Smooth muscle cell (in vitro differentiated cells): ENCODE data around the gene FIGNL1. TPM values are rescaled to one million over a fixed set of nuclear protein-coding genes. Genes with fewer than 3 reads are reported as not detected.

ENCODE experiments used
- DNase-seq: peaks from one replicate; lab custom pipeline; 2025; ENCODE audit not compliant: unreplicated experiment; lab: John Stamatoyannopoulos, UW
- H2AFZ ChIP-seq: fragments of 200-600 bp; sonication (generic); 2 replicates; pipeline ENCODE4 v1.6.0; 2016; ENCODE audit warnings: antibody characterized with exemption, low read depth, mild to moderate bottlenecking
- H3F3A ChIP-seq: fragments of 200-600 bp; sonication (generic); 2 replicates; pipeline ENCODE4 v1.6.0; 2017; ENCODE audit warnings: antibody characterized with exemption, low read depth
- H3K27ac ChIP-seq: fragments of 200-600 bp; sonication (generic); 2 replicates; pipeline ENCODE4 v1.5.1; 2016; ENCODE audit warnings: low read depth, mild to moderate bottlenecking
- H3K27me3 ChIP-seq: fragments of 200-600 bp; sonication (generic); 2 replicates; pipeline ENCODE4 v1.6.1; 2016; ENCODE audit warnings: low read depth, mild to moderate bottlenecking
- H3K36me3 ChIP-seq: fragments of 200-600 bp; sonication (generic); 2 replicates; pipeline ENCODE4 v1.5.1; 2016; ENCODE audit warnings: low read depth
- H3K4me1 ChIP-seq: fragments of 200-600 bp; sonication (generic); 2 replicates; pipeline ENCODE4 v1.5.1; 2016; ENCODE audit warnings: low read depth
- H3K4me2 ChIP-seq: fragments of 200-600 bp; sonication (generic); 2 replicates; pipeline ENCODE4 v1.6.0; 2016; ENCODE audit warnings: mild to moderate bottlenecking
- H3K4me3 ChIP-seq: fragments of 200-600 bp; sonication (generic); 2 replicates; pipeline ENCODE4 v1.5.1; 2016; ENCODE audit warnings: mild to moderate bottlenecking
- H3K79me2 ChIP-seq: fragments of 200-600 bp; sonication (generic); 2 replicates; pipeline ENCODE4 v1.6.0; 2016; ENCODE audit warnings: low read depth, mild to moderate bottlenecking
- H3K9ac ChIP-seq: fragments of 200-600 bp; sonication (generic); 2 replicates; pipeline ENCODE4 v1.6.0; 2016; ENCODE audit warnings: low read depth
- H3K9me3 ChIP-seq: fragments of 200-600 bp; sonication (generic); replicated peaks from 2 replicates; pipeline ENCODE4 v1.5.1; 2016; ENCODE audit warnings: low read depth
- H4K20me1 ChIP-seq: fragments of 200-600 bp; sonication (generic); 2 replicates; pipeline ENCODE4 v1.6.0; 2016; ENCODE audit warnings: low read depth
- WGBS: methylation state at CpG from one replicate; pipeline ENCODE4 v1.1.7; 2016; ENCODE audit warnings: low lambda C conversion rate; 5-methylcytosine and 5-hydroxymethylcytosine counted together
- polyA plus RNA-seq: library from polyadenylated mRNA; unstranded; fragments of >200 nt; fragmentation: Nextera tagmentation; extraction: Ambion mirVana; gene quantifications from 2 replicates; pipeline ENCODE4 v1.2.1, GENCODE V29; 2016
- total RNA-seq: library from RNA; depleted of rRNA; stranded (reverse); fragments of >200 nt; gene quantifications from 2 replicates; pipeline ENCODE4 v1.2.3, GENCODE V29; 2014
- TF ChIP-seq, protein P1 (sequence below): fragments of 200-600 bp; sonication (generic); IDR thresholded peaks from 2 replicates; pipeline ENCODE4 v1.5.1; 2017; ENCODE audit warnings: borderline replicate concordance, mild to moderate bottlenecking, antibody characterized with exemption; ENCODE audit not compliant: insufficient read depth, poor library complexity, severe bottlenecking

FIGNL1 gene
- total and polyA plus RNA-seq, 2 experiments from 2014 or later, result 6.3 to 10.8 TPM

DNA sequence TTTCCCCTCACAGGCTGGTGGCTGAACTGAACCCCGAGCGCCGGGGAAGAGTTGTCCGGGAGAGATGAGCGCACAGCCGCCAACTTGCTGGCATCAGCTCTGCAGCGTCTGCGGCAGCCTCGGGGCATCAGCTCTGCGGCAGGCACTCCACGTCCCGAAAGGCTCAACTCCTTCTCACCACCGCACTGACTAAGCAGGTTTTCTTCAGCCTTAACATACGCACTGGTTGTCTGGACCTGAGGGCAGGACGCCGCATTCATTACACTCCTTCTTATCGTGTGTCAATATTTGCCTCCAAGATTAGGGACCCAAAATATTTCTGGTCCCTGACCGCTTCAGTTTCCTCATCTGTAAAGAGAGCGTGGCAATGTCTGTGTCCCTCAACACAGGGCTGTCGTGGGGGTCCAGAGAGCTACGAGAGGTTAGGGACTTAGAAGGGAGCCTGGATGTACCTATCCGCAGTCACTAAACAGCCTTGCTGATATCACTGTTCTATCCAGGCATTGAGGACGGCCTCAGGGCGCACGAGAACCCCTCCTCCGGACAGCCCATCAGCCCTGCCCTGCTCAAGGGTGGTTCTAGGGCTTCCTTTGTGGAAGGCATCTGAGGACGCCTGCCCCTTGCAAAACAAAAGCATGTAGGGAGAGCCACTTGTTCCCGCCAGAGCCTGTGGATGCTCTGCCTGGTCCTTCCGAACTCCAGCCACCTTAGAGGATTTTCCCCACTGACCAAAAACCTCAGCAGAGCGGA lies 42.8 kb upstream of the FIGNL1 start:
- H2AFZ ChIP-seq, result no peak overlapping the region
- H3K27me3 ChIP-seq, result no peaks in the 10 kb centered on the region
- peaks cover 10% of the 10 kb centered on the region for H3F3A ChIP-seq
- peaks cover 8% of the 10 kb centered on the region for H3K4me1 ChIP-seq
- DNase-seq, result no peak
- no peak overlapping the region for H3K27ac ChIP-seq
- WGBS, result 96% methylated on average over 30 of the region's 30 CpGs
- no peak overlapping the region for H3K4me3 ChIP-seq
- no peaks in the 10 kb centered on the region for H3K36me3 ChIP-seq
- no peak overlapping the region for H3K9ac ChIP-seq
- H3K9me3 ChIP-seq, result no peaks in the 10 kb centered on the region
- no peaks in the 10 kb centered on the region for H3K79me2 ChIP-seq
- TF ChIP-seq, protein P1, sequence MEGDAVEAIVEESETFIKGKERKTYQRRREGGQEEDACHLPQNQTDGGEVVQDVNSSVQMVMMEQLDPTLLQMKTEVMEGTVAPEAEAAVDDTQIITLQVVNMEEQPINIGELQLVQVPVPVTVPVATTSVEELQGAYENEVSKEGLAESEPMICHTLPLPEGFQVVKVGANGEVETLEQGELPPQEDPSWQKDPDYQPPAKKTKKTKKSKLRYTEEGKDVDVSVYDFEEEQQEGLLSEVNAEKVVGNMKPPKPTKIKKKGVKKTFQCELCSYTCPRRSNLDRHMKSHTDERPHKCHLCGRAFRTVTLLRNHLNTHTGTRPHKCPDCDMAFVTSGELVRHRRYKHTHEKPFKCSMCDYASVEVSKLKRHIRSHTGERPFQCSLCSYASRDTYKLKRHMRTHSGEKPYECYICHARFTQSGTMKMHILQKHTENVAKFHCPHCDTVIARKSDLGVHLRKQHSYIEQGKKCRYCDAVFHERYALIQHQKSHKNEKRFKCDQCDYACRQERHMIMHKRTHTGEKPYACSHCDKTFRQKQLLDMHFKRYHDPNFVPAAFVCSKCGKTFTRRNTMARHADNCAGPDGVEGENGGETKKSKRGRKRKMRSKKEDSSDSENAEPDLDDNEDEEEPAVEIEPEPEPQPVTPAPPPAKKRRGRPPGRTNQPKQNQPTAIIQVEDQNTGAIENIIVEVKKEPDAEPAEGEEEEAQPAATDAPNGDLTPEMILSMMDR, result no peak
- no peak overlapping the region for H3K4me2 ChIP-seq
- H4K20me1 ChIP-seq, result no peaks in the 10 kb centered on the region

DNA sequence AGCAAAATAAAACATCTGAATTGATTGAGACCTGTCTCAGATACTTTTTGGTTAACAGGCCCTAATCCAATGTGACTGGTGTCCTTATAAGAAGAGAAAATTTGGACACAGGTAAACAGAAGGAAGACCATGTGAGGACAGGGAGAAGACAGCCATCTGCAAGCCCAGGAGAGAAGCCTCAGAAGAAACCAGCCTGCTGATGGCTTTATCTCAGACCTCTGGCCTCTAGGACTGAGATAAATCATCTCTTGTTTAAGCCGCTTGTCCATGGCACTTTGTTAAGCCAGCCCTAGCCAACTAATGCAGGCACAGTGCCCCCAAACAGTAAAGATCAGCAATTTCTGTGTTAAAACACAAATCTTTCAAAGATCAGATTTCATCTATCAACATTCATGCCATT lies 41.8 kb upstream of the FIGNL1 start:
- 86% methylated on average over 1 of the region's 1 CpG for WGBS
- DNase-seq, result no peak
- Histone ChIP-seq H3K9me3 (no peaks in the 10 kb centered on the region), H3K36me3 (no peaks in the 10 kb centered on the region), H3K4me2 (no peak overlapping the region), H3F3A (peaks cover 10% of the 10 kb centered on the region), H2AFZ (no peak overlapping the region), H3K4me3 (no peak overlapping the region), H3K4me1 (peaks cover 8% of the 10 kb centered on the region), H3K9ac (no peak overlapping the region), H3K27ac (no peak overlapping the region), H3K79me2 (no peaks in the 10 kb centered on the region), H4K20me1 (no peaks in the 10 kb centered on the region), H3K27me3 (no peaks in the 10 kb centered on the region)
- TF ChIP-seq, protein P1, result no peak

DNA sequence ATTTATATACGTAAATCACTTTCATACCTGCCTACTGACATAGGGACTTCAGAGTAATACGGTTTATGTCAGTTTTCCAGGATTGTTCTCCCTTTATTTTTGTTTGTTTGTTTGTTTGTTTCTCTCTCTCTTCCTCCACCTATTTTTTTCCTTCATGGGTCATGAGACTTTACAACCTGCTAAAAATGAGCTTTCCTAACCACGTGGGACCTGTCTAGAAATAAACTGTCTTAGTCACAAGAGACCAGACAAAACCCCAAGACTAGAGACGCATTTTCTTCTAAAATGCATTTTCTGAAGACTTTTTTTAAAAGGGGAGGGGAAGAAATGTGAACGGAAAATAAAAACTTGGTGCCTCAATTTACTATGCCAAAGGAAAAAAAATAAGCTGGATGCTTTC lies 41.1 kb upstream of the FIGNL1 start:
- no peaks in the 10 kb centered on the region for H3K27me3 ChIP-seq
- no peaks in the 10 kb centered on the region for H3K9me3 ChIP-seq
- H4K20me1 ChIP-seq, result no peaks in the 10 kb centered on the region
- H3K36me3 ChIP-seq, result no peaks in the 10 kb centered on the region
- no peak overlapping the region for H2AFZ ChIP-seq
- H3K4me1 ChIP-seq, result peaks cover under 1% of the 10 kb centered on the region
- no peak overlapping the region for H3K4me2 ChIP-seq
- no peaks in the 10 kb centered on the region for H3K79me2 ChIP-seq
- TF ChIP-seq, protein P1, result no peak
- no peak overlapping the region for H3K9ac ChIP-seq
- H3K27ac ChIP-seq, result no peak overlapping the region
- no peak overlapping the region for H3K4me3 ChIP-seq
- WGBS, result 69% methylated on average over 5 of the region's 5 CpGs
- no peak for DNase-seq
- peaks cover 5% of the 10 kb centered on the region for H3F3A ChIP-seq

DNA sequence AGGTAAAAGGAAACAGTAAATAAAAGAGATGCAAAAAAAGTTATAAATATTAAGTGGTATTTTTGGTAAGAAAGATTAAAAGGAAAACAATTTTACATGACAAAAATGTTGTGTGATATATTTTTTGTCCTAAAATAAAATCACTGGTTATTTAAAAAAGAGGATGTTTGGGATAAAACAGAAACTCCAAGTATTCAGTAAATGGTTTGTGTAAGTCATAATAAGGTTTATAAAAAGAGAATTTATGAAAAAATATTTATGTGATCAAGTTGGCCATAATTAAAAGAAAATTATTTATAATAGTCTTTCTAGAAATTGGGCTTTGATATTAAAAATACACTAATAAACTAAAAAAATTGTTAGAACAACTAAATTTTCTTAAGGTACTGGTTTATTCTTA lies 38.2 kb upstream of the FIGNL1 start:
- Histone ChIP-seq H3K4me3 (no peak overlapping the region), H2AFZ (no peak overlapping the region), H3K27ac (no peak overlapping the region), H3K4me1 (no peaks in the 10 kb centered on the region), H3K27me3 (no peaks in the 10 kb centered on the region), H3K9ac (no peak overlapping the region), H3K4me2 (no peak overlapping the region), H3K36me3 (no peaks in the 10 kb centered on the region), H3K79me2 (no peaks in the 10 kb centered on the region), H3F3A (no peaks in the 10 kb centered on the region), H4K20me1 (no peaks in the 10 kb centered on the region), H3K9me3 (no peaks in the 10 kb centered on the region)
- no peak for DNase-seq
- TF ChIP-seq, protein P1, result no peak
